HepG2 (cell line): ENCODE data around the gene ALDH3B1. TPM values are rescaled to one million over a fixed set of nuclear protein-coding genes. Genes with fewer than 3 reads are reported as not detected.

ENCODE experiments used
- AHR ChIP-seq: IDR thresholded peaks from 2 replicates; pipeline ENCODE4 v1.6.1; 2018; ENCODE audit warnings: missing genetic modification reagents, missing compliant biosample characterization
- ATAD3A ChIP-seq: sonication (generic); formaldehyde crosslinking; IDR thresholded peaks from 2 replicates; pipeline ENCODE4 v1.4.0; 2020; ENCODE audit warnings: missing genetic modification reagents
- DNMT1 ChIP-seq: sonication (generic); formaldehyde crosslinking; IDR thresholded peaks from 2 replicates; pipeline ENCODE4 v1.5.1; 2020; ENCODE audit warnings: mild to moderate bottlenecking, missing genetic modification reagents
- HES4 ChIP-seq: sonication (generic); formaldehyde crosslinking; IDR thresholded peaks from 2 replicates; pipeline ENCODE4 v1.9.0; 2021; ENCODE audit warnings: mild to moderate bottlenecking, missing genetic modification reagents, borderline replicate concordance
- HNF4G ChIP-seq, 2 experiments: sonication (generic) in 1 of 2; formaldehyde crosslinking in 1 of 2; IDR thresholded peaks; 2 replicates each; pipeline versions ENCODE4 v1.4.0 to v1.6.1; 2011 to 2020; ENCODE audit warnings: borderline replicate concordance in 2 of 2, low read depth in 2 of 2, mild to moderate bottlenecking in 2 of 2, low read length in 1 of 2, missing genetic modification reagents in 1 of 2, moderate library complexity in 1 of 2
- REL ChIP-seq: sonication (generic); formaldehyde crosslinking; conservative IDR thresholded peaks from 2 replicates; pipeline ENCODE4 v1.8.0; 2022; ENCODE audit warnings: mild to moderate bottlenecking, missing genetic modification reagents, moderate library complexity
- SP1 ChIP-seq, 2 experiments: fragments of 450-650 bp in 1 of 2; sonication (generic) in 1 of 2; formaldehyde crosslinking in 1 of 2; IDR thresholded peaks; 2 replicates each; pipeline versions ENCODE4 v1.4.0 to v1.6.1; 2016 to 2020; ENCODE audit warnings: missing genetic modification reagents in 1 of 2
- U2AF1 ChIP-seq: fragments of 200-400 bp; formaldehyde crosslinking; optimal IDR thresholded peaks from 2 replicates; pipeline ENCODE3; 2017; ENCODE audit warnings: mild to moderate bottlenecking, low read depth, low read length
- ZFP36L2 ChIP-seq: sonication (generic); formaldehyde crosslinking; IDR thresholded peaks from 2 replicates; pipeline ENCODE4 v1.4.0; 2020; ENCODE audit warnings: missing genetic modification reagents
- ZFYVE20 ChIP-seq: sonication (generic); formaldehyde crosslinking; IDR thresholded peaks from 2 replicates; pipeline ENCODE4 v1.8.0; 2023; ENCODE audit warnings: low read depth, mild to moderate bottlenecking, moderate library complexity, missing genetic modification reagents, borderline replicate concordance
- ZNF101 ChIP-seq: sonication (generic); formaldehyde crosslinking; IDR thresholded peaks from 2 replicates; pipeline ENCODE4 v1.4.0; 2020; ENCODE audit warnings: mild to moderate bottlenecking, low read depth, missing genetic modification reagents, borderline replicate concordance
- ZNF280D ChIP-seq: sonication (generic); formaldehyde crosslinking; IDR thresholded peaks from 2 replicates; pipeline ENCODE4 v1.5.1; 2020; ENCODE audit warnings: mild to moderate bottlenecking, missing genetic modification reagents
- ZNF30 ChIP-seq: sonication (generic); formaldehyde crosslinking; IDR thresholded peaks from 2 replicates; pipeline ENCODE4 v1.5.0; 2020; ENCODE audit warnings: mild to moderate bottlenecking, missing genetic modification reagents
- ZNF547 ChIP-seq: sonication (generic); formaldehyde crosslinking; IDR thresholded peaks from 2 replicates; pipeline ENCODE4 v1.5.1; 2020; ENCODE audit warnings: mild to moderate bottlenecking, missing genetic modification reagents
- ZNF619 ChIP-seq: sonication (generic); formaldehyde crosslinking; IDR thresholded peaks from 2 replicates; pipeline ENCODE4 v1.4.0; 2020; ENCODE audit warnings: mild to moderate bottlenecking, missing genetic modification reagents
- ZNF761 ChIP-seq: sonication (generic); formaldehyde crosslinking; conservative IDR thresholded peaks from 2 replicates; pipeline ENCODE4 v1.4.0; 2020; ENCODE audit warnings: mild to moderate bottlenecking, missing genetic modification reagents
- ZNF782 ChIP-seq: sonication (generic); formaldehyde crosslinking; IDR thresholded peaks from 2 replicates; pipeline ENCODE4 v1.4.0; 2020; ENCODE audit warnings: missing genetic modification reagents, mild to moderate bottlenecking, borderline replicate concordance
- ZNF816 ChIP-seq: sonication (generic); formaldehyde crosslinking; IDR thresholded peaks from 2 replicates; pipeline ENCODE4 v1.8.0; 2022; ENCODE audit warnings: missing genetic modification reagents, mild to moderate bottlenecking, borderline replicate concordance
- polyA plus RNA-seq, 8 experiments: library from polyadenylated mRNA; depleted of rRNA in 3 of 8; stranded (reverse) in 7 of 8; unstranded in 1 of 8; fragments of >200 nt; fragmentation: Illumina TruSeq in 4 of 8; extraction: Trizol in 4 of 8; gene quantifications; 2 replicates each; pipeline versions ENCODE4 v1.2.1 to v1.2.3, GENCODE V29; 2011 to 2016; ENCODE audit warnings: low read depth in 4 of 8, missing spikeins in 1 of 8, mixed read lengths in 1 of 8; ENCODE audit not compliant: insufficient read depth in 1 of 8
- total RNA-seq, 5 experiments: library from RNA; depleted of rRNA; stranded (reverse); fragments of >200 nt; fragmentation: Illumina TruSeq; extraction: Trizol; gene quantifications; 2 replicates each; pipeline ENCODE4 v1.2.3, GENCODE V29; 2016; ENCODE audit warnings: low read depth in 1 of 5
- TF ChIP-seq, protein P1 (sequence below): IDR thresholded peaks from 2 replicates; pipeline ENCODE4 v1.6.1; 2012; ENCODE audit warnings: inconsistent platforms
- TF ChIP-seq, protein P2 (sequence below): sonication (generic); formaldehyde crosslinking; IDR thresholded peaks from 2 replicates; pipeline ENCODE4 v1.5.0; 2020; ENCODE audit warnings: missing genetic modification reagents
- TF ChIP-seq, protein P3 (sequence below): sonication (generic); formaldehyde crosslinking; IDR thresholded peaks from 2 replicates; pipeline ENCODE4 v1.8.0; 2022; ENCODE audit warnings: mild to moderate bottlenecking, missing genetic modification reagents; ENCODE audit not compliant: insufficient replicate concordance

The ALDH3B1 gene
- total and polyA plus RNA-seq, 2 of the 13 experiments (the other 11 are each of a cell fraction or from before 2014, with no cell fraction given): 4.0 to 6.7 TPM

GRCh38 chr11:68037411-68038225 is 27.5 kb downstream of the ALDH3B1 start (continued):
- TF ChIP-seq, protein P1, sequence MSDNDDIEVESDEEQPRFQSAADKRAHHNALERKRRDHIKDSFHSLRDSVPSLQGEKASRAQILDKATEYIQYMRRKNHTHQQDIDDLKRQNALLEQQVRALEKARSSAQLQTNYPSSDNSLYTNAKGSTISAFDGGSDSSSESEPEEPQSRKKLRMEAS: no peak; the same call in 1 of the 2 replicates
- peak; percentile 38; the same call in 1 of the 2 replicates for TF ChIP-seq ZNF816 (CRISPR knock-in tag)
- TF ChIP-seq HNF4G (IDR thresholded peaks at IDR 0.05; ENCODE audit: borderline replicate concordance, low read depth, low read length): no peak
- TF ChIP-seq HNF4G (CRISPR knock-in tag; IDR thresholded peaks at IDR 0.05; ENCODE audit: borderline replicate concordance, low read depth): no peak
- TF ChIP-seq ZNF280D (CRISPR knock-in tag): no peak
- TF ChIP-seq ATAD3A (CRISPR knock-in tag): no peak
- no peak for TF ChIP-seq AHR
- no peak for TF ChIP-seq ZNF30 (CRISPR knock-in tag)
- TF ChIP-seq U2AF1: no peak
- TF ChIP-seq, protein P2, sequence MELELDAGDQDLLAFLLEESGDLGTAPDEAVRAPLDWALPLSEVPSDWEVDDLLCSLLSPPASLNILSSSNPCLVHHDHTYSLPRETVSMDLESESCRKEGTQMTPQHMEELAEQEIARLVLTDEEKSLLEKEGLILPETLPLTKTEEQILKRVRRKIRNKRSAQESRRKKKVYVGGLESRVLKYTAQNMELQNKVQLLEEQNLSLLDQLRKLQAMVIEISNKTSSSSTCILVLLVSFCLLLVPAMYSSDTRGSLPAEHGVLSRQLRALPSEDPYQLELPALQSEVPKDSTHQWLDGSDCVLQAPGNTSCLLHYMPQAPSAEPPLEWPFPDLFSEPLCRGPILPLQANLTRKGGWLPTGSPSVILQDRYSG (CRISPR knock-in tag): no peak
- no peak for TF ChIP-seq ZNF782 (CRISPR knock-in tag)
- TF ChIP-seq ZNF761 (CRISPR knock-in tag): no peak
- no peak for TF ChIP-seq REL (CRISPR knock-in tag)
- TF ChIP-seq ZFYVE20 (CRISPR knock-in tag): no peak
- TF ChIP-seq ZNF101 (CRISPR knock-in tag): no peak
- TF ChIP-seq DNMT1: no peak
- no peak for TF ChIP-seq HES4 (CRISPR knock-in tag)
- no peak for TF ChIP-seq ZFP36L2 (CRISPR knock-in tag)
- 0 out of 2 replicates have a peak, but pooled peaks have one; percentile 6 for TF ChIP-seq ZNF619
- no peak for TF ChIP-seq SP1 (IDR thresholded peaks at IDR 0.05)
- TF ChIP-seq SP1 (CRISPR knock-in tag; IDR thresholded peaks at IDR 0.05): no peak
- TF ChIP-seq, protein P3, sequence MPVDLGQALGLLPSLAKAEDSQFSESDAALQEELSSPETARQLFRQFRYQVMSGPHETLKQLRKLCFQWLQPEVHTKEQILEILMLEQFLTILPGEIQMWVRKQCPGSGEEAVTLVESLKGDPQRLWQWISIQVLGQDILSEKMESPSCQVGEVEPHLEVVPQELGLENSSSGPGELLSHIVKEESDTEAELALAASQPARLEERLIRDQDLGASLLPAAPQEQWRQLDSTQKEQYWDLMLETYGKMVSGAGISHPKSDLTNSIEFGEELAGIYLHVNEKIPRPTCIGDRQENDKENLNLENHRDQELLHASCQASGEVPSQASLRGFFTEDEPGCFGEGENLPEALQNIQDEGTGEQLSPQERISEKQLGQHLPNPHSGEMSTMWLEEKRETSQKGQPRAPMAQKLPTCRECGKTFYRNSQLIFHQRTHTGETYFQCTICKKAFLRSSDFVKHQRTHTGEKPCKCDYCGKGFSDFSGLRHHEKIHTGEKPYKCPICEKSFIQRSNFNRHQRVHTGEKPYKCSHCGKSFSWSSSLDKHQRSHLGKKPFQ (CRISPR knock-in tag): peak; percentile 78
- TF ChIP-seq ZNF547: 0 out of 2 replicates have a peak, but pooled peaks have one; percentile 1
